ENCODE results near the gene CCL17. TPM values are rescaled to one million over a fixed set of nuclear protein-coding genes. Genes with fewer than 3 reads are reported as not detected.

The CCL17 gene
- total and polyA plus RNA-seq, 9 of the 15 experiments (the other 6 are each of a cell fraction or from before 2014, with no cell fraction given): not detected

- Histone ChIP-seq H3K36me3 (ENCODE audit: control insufficient read depth, insufficient read depth, low read length) (no peaks in the 10 kb centered on the region), H3K79me2 (ENCODE audit: control insufficient read depth, insufficient read depth, low read length) (no peaks in the 10 kb centered on the region), H3K9me3 (replicated peaks; ENCODE audit: control insufficient read depth, insufficient read depth, low read depth, low read length) (no peaks in the 10 kb centered on the region), H3K4me1 (replicated peaks in 1 of 2; ENCODE audit: control insufficient read depth in 2 of 2, insufficient read depth in 2 of 2, low read length in 2 of 2) (peaks cover 0 to 10% of the 10 kb centered on the region in 2 experiments; a peak in 2 of 5 replicates), H3K4me2 (ENCODE audit: insufficient read depth, low read length) (no peak overlapping the region), H4K20me1 (replicated peaks; ENCODE audit: control insufficient read depth, insufficient read depth, low read length) (0 out of 2 replicates have a peak, but pooled peaks cover 3% of the 10 kb centered on the region), H3K27me3 (ENCODE audit: control insufficient read depth in 2 of 2, insufficient read depth in 2 of 2, low read length in 2 of 2) (peaks cover 26 to 69% of the 10 kb centered on the region in 2 experiments; a peak in 4 of 5 replicates), H2AFZ (ENCODE audit: low read depth, low read length) (no peak overlapping the region), H3K9me1 (ENCODE audit: control insufficient read depth, insufficient read depth, low read length) (no peaks in the 10 kb centered on the region), H3K27ac (ENCODE audit: extremely low read depth, low read depth, low read length) (no peak overlapping the region), H3K4me3 (no peak overlapping the region), H3K9ac (ENCODE audit: insufficient read depth in 1 of 2, low read depth in 2 of 2, low read length in 2 of 2) (peak overlapping the region in 1 of 2 experiments; percentile 17; a peak in 1 of 4 replicates)
- FAIRE-seq (no peak), DNase-seq (ENCODE audit: extremely low read depth in 1 of 4, low spot score in 3 of 4) (no peak), ATAC-seq (no peak; the same call in 2 of the 3 replicates)
- intact Hi-C loops (cut with micrococcal nuclease) (no loop called here), in situ Hi-C loops (cut with MboI) (no loop called here)
- POLR2A ChIA-PET: interaction anchor here (1.2 kb wide), 1 partner anchor 10 kb away, joined by 3 read pairs; no protein-coding TSS in a partner anchor
- WGBS (ENCODE audit: insufficient coverage, low coverage, missing lambda C conversion rate): under 1% methylated on average over 8 of the region's 8 CpGs
- no TSS peak for BruUV-seq (replicated peaks)
- CTCF ChIA-PET (ENCODE audit: low intra/inter-chr PET ratio): no interaction called here
- TF ChIP-seq CEBPZ (IDR thresholded peaks at IDR 0.05; ENCODE audit: borderline replicate concordance, low read depth, low read length): no peak
- no peak for TF ChIP-seq HOXB6 (CRISPR knock-in tag; IDR thresholded peaks at IDR 0.05; ENCODE audit: borderline replicate concordance)
- TF ChIP-seq ZNF24 (IDR thresholded peaks at IDR 0.05): no peak
- TF ChIP-seq NCOR1 (IDR thresholded peaks at IDR 0.05): no peak
- no peak for TF ChIP-seq HINFP (tag; conservative IDR thresholded peaks at IDR 0.05; ENCODE audit: low read depth)
- no peak for TF ChIP-seq POLR2AphosphoS5 (IDR thresholded peaks at IDR 0.05; ENCODE audit: control insufficient read depth, insufficient read depth, low read depth, low read length)
- no peak for TF ChIP-seq ZNF655 (CRISPR knock-in tag; IDR thresholded peaks at IDR 0.05)
- no peak for TF ChIP-seq STAT5B (CRISPR knock-in tag; IDR thresholded peaks at IDR 0.05)
- TF ChIP-seq SRF (CRISPR knock-in tag; IDR thresholded peaks at IDR 0.05): no peak
- TF ChIP-seq ARID1B (IDR thresholded peaks at IDR 0.05): no peak
- TF ChIP-seq SIRT6 (IDR thresholded peaks at IDR 0.05; ENCODE audit: low read depth, low read length): no peak
- no peak for TF ChIP-seq MNT (conservative IDR thresholded peaks at IDR 0.05)
Observed at GRCh38 chr16:57383276-57384247, 21.0 kb upstream of the CCL17 start.
